HL-60/S4 treated with retinoic acid at 250 ng/mL for 4 days and 3 days (cell line): ENCODE data around the gene CTIF.

Source experiments
- in situ Hi-C: fragments of 300-500 bp; cut with MboI; formaldehyde crosslinking; loops from 2 replicates; pipeline ENCODE4 v1.7.0; 2022; ENCODE audit warnings: low sequenced_read_pairs

The CTIF gene

GRCh38 chr18:48821251-48821590, 282.4 kb downstream of the CTIF start:
- in situ Hi-C loops, result no loop called here

GRCh38 chr18:48821845-48822244, 283.0 kb downstream of the CTIF start:
- in situ Hi-C loops, result no loop called here

- in situ Hi-C loops, result no loop called here
These were observed 285.6 kb downstream of the CTIF start for GRCh38 chr18:48824231-48824970.

- in situ Hi-C loops, result no loop called here
These were observed 286.4 kb downstream of the CTIF start for GRCh38 chr18:48825101-48825745.

- in situ Hi-C loops, result no loop called here
These were observed 287.4 kb downstream of the CTIF start for GRCh38 chr18:48826271-48826670.

- in situ Hi-C loops, result no loop called here
These were observed 288.0 kb downstream of the CTIF start for GRCh38 chr18:48826806-48827205.

- in situ Hi-C loops, result no loop called here
These were observed 288.7 kb downstream of the CTIF start for GRCh38 chr18:48827291-48828193.

- in situ Hi-C loops, result no loop called here
These were observed 289.3 kb downstream of the CTIF start for GRCh38 chr18:48828194-48828545.

- in situ Hi-C loops, result no loop called here
These were observed 290.0 kb downstream of the CTIF start for GRCh38 chr18:48828691-48829442.

GRCh38 chr18:48829443-48830149, 290.8 kb downstream of the CTIF start:
- in situ Hi-C loops, result no loop called here

GRCh38 chr18:48831113-48831759, 292.4 kb downstream of the CTIF start:
- in situ Hi-C loops, result no loop called here

GRCh38 chr18:48831802-48832201, 293.0 kb downstream of the CTIF start:
- in situ Hi-C loops, result no loop called here

GRCh38 chr18:48832938-48833700, 294.3 kb downstream of the CTIF start:
- in situ Hi-C loops, result no loop called here

GRCh38 chr18:48833701-48834412, 295.0 kb downstream of the CTIF start:
- in situ Hi-C loops, result no loop called here

- in situ Hi-C loops, result no loop called here
These were observed 295.7 kb downstream of the CTIF start for GRCh38 chr18:48834413-48835031.

- in situ Hi-C loops, result no loop called here
These were observed 296.3 kb downstream of the CTIF start for GRCh38 chr18:48835119-48835518.

- in situ Hi-C loops, result no loop called here
These were observed 296.9 kb downstream of the CTIF start for GRCh38 chr18:48835745-48836170.

GRCh38 chr18:48836231-48836805, 297.5 kb downstream of the CTIF start:
- in situ Hi-C loops, result no loop called here
